ENCODE results near the gene ABLIM1.

DNA sequence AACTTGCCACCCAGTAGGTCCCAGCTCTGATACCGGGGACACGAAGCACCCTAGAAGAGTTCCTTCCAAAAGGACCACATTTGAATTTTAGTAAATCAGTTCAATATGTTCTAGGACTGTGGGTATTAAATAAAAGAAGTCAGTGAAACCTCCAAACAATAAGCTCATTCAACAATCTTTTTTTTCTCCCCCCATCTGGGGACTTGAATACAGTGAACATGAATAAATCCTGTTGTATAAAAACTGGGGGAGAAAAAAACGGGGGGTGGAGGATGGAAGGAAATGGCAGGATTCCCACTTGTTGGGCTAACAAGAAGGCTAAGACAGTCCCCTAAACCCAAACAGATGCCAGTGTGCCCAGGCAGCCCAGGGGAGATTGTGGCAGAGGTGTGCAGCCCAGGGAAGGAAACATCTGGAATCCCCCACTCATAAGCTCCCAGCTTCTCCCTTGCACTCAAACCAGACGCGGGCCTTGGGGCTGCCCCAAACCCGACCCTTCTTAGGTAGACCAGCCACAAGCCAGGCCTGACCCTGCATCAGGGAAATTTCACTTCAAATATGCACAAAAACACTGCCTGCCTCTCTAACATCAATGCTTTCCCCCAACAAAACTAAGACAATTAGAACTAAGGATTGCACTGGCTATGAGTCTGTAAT, 262.6 kb downstream of the ABLIM1 start:
- TF ChIP-seq, protein P1, sequence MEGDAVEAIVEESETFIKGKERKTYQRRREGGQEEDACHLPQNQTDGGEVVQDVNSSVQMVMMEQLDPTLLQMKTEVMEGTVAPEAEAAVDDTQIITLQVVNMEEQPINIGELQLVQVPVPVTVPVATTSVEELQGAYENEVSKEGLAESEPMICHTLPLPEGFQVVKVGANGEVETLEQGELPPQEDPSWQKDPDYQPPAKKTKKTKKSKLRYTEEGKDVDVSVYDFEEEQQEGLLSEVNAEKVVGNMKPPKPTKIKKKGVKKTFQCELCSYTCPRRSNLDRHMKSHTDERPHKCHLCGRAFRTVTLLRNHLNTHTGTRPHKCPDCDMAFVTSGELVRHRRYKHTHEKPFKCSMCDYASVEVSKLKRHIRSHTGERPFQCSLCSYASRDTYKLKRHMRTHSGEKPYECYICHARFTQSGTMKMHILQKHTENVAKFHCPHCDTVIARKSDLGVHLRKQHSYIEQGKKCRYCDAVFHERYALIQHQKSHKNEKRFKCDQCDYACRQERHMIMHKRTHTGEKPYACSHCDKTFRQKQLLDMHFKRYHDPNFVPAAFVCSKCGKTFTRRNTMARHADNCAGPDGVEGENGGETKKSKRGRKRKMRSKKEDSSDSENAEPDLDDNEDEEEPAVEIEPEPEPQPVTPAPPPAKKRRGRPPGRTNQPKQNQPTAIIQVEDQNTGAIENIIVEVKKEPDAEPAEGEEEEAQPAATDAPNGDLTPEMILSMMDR (conservative IDR thresholded peaks at IDR 0.05; ENCODE audit: low read depth, low read length) = no peak
- no peak for TF ChIP-seq EZH2 (IDR thresholded peaks at IDR 0.05; ENCODE audit: borderline replicate concordance, low read depth, low read length, poor library complexity, severe bottlenecking)
